Adrenal gland (tissue), 12 donors: Measurements from ENCODE around the gene TNRC6B. TPM values are rescaled to one million over a fixed set of nuclear protein-coding genes. Genes with fewer than 3 reads are reported as not detected.

Source experiments
- DNase-seq, 7 donors: peaks; one replicate each; pipeline ENCODE4 v3.0.0-alpha.2; 2019 to 2020
- H3K27ac ChIP-seq, 5 donors: fragments of 200-600 bp; sonication (generic) in 4 of 5; 1 replicate in 3 of 5; 2 replicates in 2 of 5; pipeline versions ENCODE4 v1.5.1 to v1.8.0; 2016 to 2020; ENCODE audit warnings: mild to moderate bottlenecking in 1 of 5
- H3K27me3 ChIP-seq: fragments of 200-600 bp; 2 replicates; pipeline ENCODE4 v1.8.0; 2021
- H3K36me3 ChIP-seq, 2 donors: fragments of 200-600 bp; replicated peaks in 1 of 2; 1 replicate in 1 of 2; 2 replicates in 1 of 2; pipeline versions ENCODE4 v1.5.1 to v1.8.0; 2018 to 2022
- H3K4me1 ChIP-seq, 2 donors: fragments of 200-600 bp; replicated peaks in 1 of 2; 1 replicate in 1 of 2; 2 replicates in 1 of 2; pipeline versions ENCODE4 v1.5.1 to v1.8.0; 2018 to 2021
- H3K4me3 ChIP-seq, 4 donors: fragments of 200-600 bp; sonication (generic) in 3 of 4; one replicate each; pipeline ENCODE4 v1.5.1; 2016 to 2018
- H3K9me3 ChIP-seq, 3 donors: fragments of 200-600 bp; sonication (generic) in 1 of 3; replicated peaks in 1 of 3; 1 replicate in 2 of 3; 2 replicates in 1 of 3; pipeline versions ENCODE4 v1.5.1 to v1.8.0; 2016 to 2021
- CTCF ChIP-seq, 6 experiments: fragments of 450-650 bp in 4 of 6; fragments of 200-600 bp in 2 of 6; sonication (generic) in 1 of 6; IDR thresholded peaks; 1 replicate in 5 of 6; 2 replicates in 1 of 6; pipeline versions ENCODE4 v1.5.1 to v1.8.0; 2016 to 2021; ENCODE audit warnings: antibody characterized with exemption in 6 of 6, mild to moderate bottlenecking in 2 of 6, moderate library complexity in 1 of 6
- POLR2A ChIP-seq, 2 donors: fragments of 450-650 bp; IDR thresholded peaks; one replicate each; pipeline ENCODE4 v1.6.1; 2017; ENCODE audit warnings: antibody characterized with exemption in 2 of 2, mild to moderate bottlenecking in 2 of 2, moderate library complexity in 1 of 2
- WGBS, 4 donors: extraction: QIAGEN DNeasy Blood & Tissue Kit in 2 of 4; methylation state at CpG; one replicate each; pipeline versions ENCODE4 v1.1.5 to v1.1.7; 2013 to 2017; 5-methylcytosine and 5-hydroxymethylcytosine counted together
- intact Hi-C, 2 donors: fragments of 100-400 bp; cut with DNase I; formaldehyde crosslinking; loops; one replicate each; pipeline versions ENCODE4 v1.14.1 to v1.15.0; 2022 to 2023
- polyA plus RNA-seq, 3 donors: library from polyadenylated mRNA; stranded (reverse); fragments of 200-250 nt in 2 of 3; fragments of 350-450 nt in 1 of 3; fragmentation: Illumina TruSeq in 1 of 3; extraction: RNeasy Lipid Tissue Mini Kit (QIAGEN cat#74804) in 1 of 3; gene quantifications; one replicate each; pipeline ENCODE4 v1.2.3, GENCODE V29; 2013 to 2014
- total RNA-seq, 9 donors: library from RNA; depleted of rRNA in 4 of 9; stranded (reverse); fragments of >200 nt in 4 of 9; fragments of 120-200 nt in 1 of 9; fragmentation: NEBNext Ultra II Directional in 1 of 9; extraction: Animal tissue kit (Norgen Biotek cat#: 25700) in 1 of 9; gene quantifications; one replicate each; pipeline versions ENCODE4 v1.1.0 to v1.2.4, GENCODE V29; 2013 to 2023
- donor health status: healthy with polysubstance abuse.
- donor health status: Bipolar disorder and iron deficiency.
- donor health status: DM: yes; HTN: yes; CAD: no.
- donor health status: DM: no; HTN: no; CAD: no.
- donor health status: DM: no; HTN: no; CAD: no.
- donor health status: DM: yes; HTN: yes; CAD: no.

Gene TNRC6B
- total and polyA plus RNA-seq, 12 donors, result 2.8 to 57.6 (median 32.8) TPM

GRCh38 chr22:40231618-40232313, 54.0 kb downstream of the TNRC6B start:
- DNase-seq, result no peak
- TF ChIP-seq POLR2A (IDR thresholded peaks at IDR 0.05) (no peak), CTCF (IDR thresholded peaks at IDR 0.05) (no peak)
- Histone ChIP-seq H3K36me3 (no peaks in the 10 kb centered on the region), H3K27me3 (no peaks in the 10 kb centered on the region), H3K27ac (no peak overlapping the region), H3K4me3 (no peak overlapping the region), H3K4me1 (peaks cover 11 to 30% of the 10 kb centered on the region in 2 donors), H3K9me3 (no peaks in the 10 kb centered on the region)
- 94 to 97% (median 95%) methylated on average over 6 of the region's 6 CpGs for WGBS, 4 donors
- intact Hi-C loops, result no loop called here

GRCh38 chr22:40232624-40233023, 54.9 kb downstream of the TNRC6B start:
- Histone ChIP-seq H3K36me3 (no peaks in the 10 kb centered on the region), H3K4me1 (peaks cover 11 to 30% of the 10 kb centered on the region in 2 donors), H3K27ac (no peak overlapping the region), H3K27me3 (no peaks in the 10 kb centered on the region), H3K9me3 (no peaks in the 10 kb centered on the region), H3K4me3 (no peak overlapping the region)
- 89 to 97% (median 93%) methylated on average over 15 of the region's 15 CpGs for WGBS, 4 donors
- no peak for DNase-seq
- TF ChIP-seq CTCF (IDR thresholded peaks at IDR 0.05) (no peak), POLR2A (IDR thresholded peaks at IDR 0.05) (no peak)
- intact Hi-C loops, result no loop called here

GRCh38 chr22:40233886-40234285, 56.2 kb downstream of the TNRC6B start:
- no peaks in the 10 kb centered on the region for H3K27me3 ChIP-seq
- peaks cover 15 to 32% of the 10 kb centered on the region in 2 donors for H3K4me1 ChIP-seq
- H3K36me3 ChIP-seq, result no peaks in the 10 kb centered on the region
- WGBS, 4 donors, result 93 to 99% (median 97%) methylated on average over 8 of the region's 8 CpGs
- no peak for DNase-seq
- TF ChIP-seq POLR2A (IDR thresholded peaks at IDR 0.05) (no peak), CTCF (IDR thresholded peaks at IDR 0.05) (no peak)
- H3K9me3 ChIP-seq, result no peaks in the 10 kb centered on the region
- no peak overlapping the region for H3K27ac ChIP-seq
- no peak overlapping the region for H3K4me3 ChIP-seq
- intact Hi-C loops, result no loop called here

GRCh38 chr22:40234658-40235057, 56.9 kb downstream of the TNRC6B start:
- TF ChIP-seq POLR2A (IDR thresholded peaks at IDR 0.05) (no peak), CTCF (IDR thresholded peaks at IDR 0.05) (no peak)

More at GRCh38 chr22:40234658-40235057, 56.9 kb downstream of the TNRC6B start:
- intact Hi-C loops, result no loop called here
- no peaks in the 10 kb centered on the region for H3K27me3 ChIP-seq
- no peaks in the 10 kb centered on the region for H3K36me3 ChIP-seq
- H3K4me3 ChIP-seq, result no peak overlapping the region
- H3K9me3 ChIP-seq, result no peaks in the 10 kb centered on the region
- DNase-seq, result no peak
- H3K4me1 ChIP-seq, result peaks cover 22 to 32% of the 10 kb centered on the region in 2 donors
- H3K27ac ChIP-seq, result no peak overlapping the region
